Esophagus (tissue), 2 donors: Measurements from ENCODE around the gene AATF. TPM values are rescaled to one million over a fixed set of nuclear protein-coding genes. Genes with fewer than 3 reads are reported as not detected.

Source experiments
- H3K27ac ChIP-seq, 2 donors: one replicate each; pipeline ENCODE4 v1.5.1; 2013; ENCODE audit warnings: low read depth in 2 of 2, mild to moderate bottlenecking in 2 of 2, inconsistent platforms in 1 of 2, low read length in 1 of 2, moderate library complexity in 1 of 2
- H3K27me3 ChIP-seq, 2 donors: one replicate each; pipeline ENCODE4 v1.6.1; 2013; ENCODE audit warnings: low read length in 2 of 2, control low read depth in 1 of 2, mild to moderate bottlenecking in 1 of 2; ENCODE audit not compliant: insufficient read depth in 2 of 2, control insufficient read depth in 1 of 2
- H3K36me3 ChIP-seq, 2 donors: one replicate each; pipeline ENCODE4 v1.6.1; 2013; ENCODE audit warnings: low read length in 1 of 2; ENCODE audit not compliant: control insufficient read depth in 2 of 2, insufficient read depth in 2 of 2
- H3K4me1 ChIP-seq, 2 donors: one replicate each; pipeline ENCODE4 v1.6.1; 2013; ENCODE audit warnings: low read length in 1 of 2; ENCODE audit not compliant: control insufficient read depth in 2 of 2, insufficient read depth in 2 of 2
- H3K4me3 ChIP-seq, 2 donors: one replicate each; pipeline ENCODE4 v1.5.1; 2013; ENCODE audit warnings: low read length in 2 of 2, mild to moderate bottlenecking in 2 of 2, low read depth in 1 of 2, moderate library complexity in 1 of 2
- H3K9me3 ChIP-seq, 2 donors: one replicate each; pipeline ENCODE4 v1.6.1; 2013; ENCODE audit warnings: mild to moderate bottlenecking in 2 of 2, low read depth in 1 of 2, low read length in 1 of 2, moderate library complexity in 1 of 2; ENCODE audit not compliant: control insufficient read depth in 2 of 2, insufficient read depth in 1 of 2
- WGBS, 2 donors: extraction: QIAGEN DNeasy Blood & Tissue Kit; methylation state at CpG; one replicate each; pipeline ENCODE4 v1.1.7; 2013; 5-methylcytosine and 5-hydroxymethylcytosine counted together
- polyA plus RNA-seq, 2 donors: library from polyadenylated mRNA; stranded (reverse); fragments of 200-250 nt; gene quantifications; one replicate each; pipeline ENCODE4 v1.2.3, GENCODE V29; 2013
- donor health status: healthy with polysubstance abuse.
- donor health status: Bipolar disorder and iron deficiency.

The AATF gene
- polyA plus RNA-seq, 2 donors, result 17.4 to 25.7 TPM

- Histone ChIP-seq H3K27me3 (no peaks in the 10 kb centered on the region), H3K36me3 (peaks cover 2 to 5% of the 10 kb centered on the region in 2 donors), H3K9me3 (no peaks in the 10 kb centered on the region), H3K27ac (no peak overlapping the region), H3K4me1 (peaks cover 0 to 2% of the 10 kb centered on the region in 2 donors), H3K4me3 (no peak overlapping the region)
- 88 to 89% methylated on average over 4 of the region's 4 CpGs for WGBS, 2 donors
Measured at GRCh38 chr17:37031493-37032083, 82.8 kb downstream of the AATF start.

DNA sequence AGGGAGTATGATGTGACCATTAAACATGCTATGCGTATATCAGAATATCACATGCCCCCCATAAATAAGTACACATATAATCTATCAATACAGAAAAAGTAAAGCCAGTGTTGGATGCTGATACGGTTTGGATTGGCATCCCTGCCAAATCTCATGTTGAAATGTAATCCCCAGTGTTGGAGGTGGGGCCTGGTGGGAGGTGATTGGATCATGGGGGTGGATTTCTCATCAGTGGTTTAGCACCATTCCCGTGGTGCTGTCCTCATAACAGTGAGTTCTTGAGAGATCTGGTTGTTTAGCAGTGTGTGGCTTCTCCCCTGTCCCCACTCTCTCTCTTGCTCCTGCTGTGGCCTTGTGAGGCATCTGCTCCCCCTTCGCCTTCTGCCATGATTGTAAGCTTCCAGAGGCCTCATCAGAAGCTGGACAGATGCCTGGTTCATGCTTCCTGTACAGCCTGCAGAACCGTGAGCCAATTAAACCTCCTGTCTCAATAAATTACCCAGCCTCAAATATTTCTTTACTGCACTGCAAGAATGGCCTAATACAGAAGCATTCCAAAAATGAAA, 88.9 kb downstream of the AATF start:
- 80 to 87% methylated on average over 5 of the region's 5 CpGs for WGBS, 2 donors
- no peaks in the 10 kb centered on the region for H3K9me3 ChIP-seq
- peaks cover 0 to 2% of the 10 kb centered on the region in 2 donors for H3K36me3 ChIP-seq
- H3K27me3 ChIP-seq, result no peaks in the 10 kb centered on the region
- H3K4me1 ChIP-seq, result no peaks in the 10 kb centered on the region
- H3K4me3 ChIP-seq, result no peak overlapping the region
- H3K27ac ChIP-seq, result no peak overlapping the region

DNA sequence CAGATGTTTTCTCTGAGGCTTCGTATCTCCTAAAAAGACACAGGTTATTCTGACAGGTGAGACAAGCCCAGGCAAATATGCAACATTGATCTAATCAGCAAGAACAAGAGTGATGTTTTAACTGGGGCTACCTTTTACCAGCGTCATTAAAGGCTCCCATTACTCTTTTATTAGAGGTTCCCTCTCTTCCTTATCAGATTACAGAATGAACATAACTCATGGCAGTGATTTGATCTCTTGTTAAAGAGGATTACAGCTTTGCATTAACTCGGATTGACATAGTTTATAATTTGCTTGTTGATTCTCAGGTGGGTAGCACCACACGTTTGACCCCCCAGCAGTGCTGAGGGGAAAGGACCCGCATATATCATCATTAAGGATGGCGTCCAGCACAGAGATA, 90.5 kb downstream of the AATF start:
- H3K4me3 ChIP-seq, result no peak overlapping the region
- peaks cover 0 to 2% of the 10 kb centered on the region in 2 donors for H3K36me3 ChIP-seq
- H3K27me3 ChIP-seq, result no peaks in the 10 kb centered on the region
- H3K27ac ChIP-seq, result no peak overlapping the region
- no peaks in the 10 kb centered on the region for H3K4me1 ChIP-seq
- no peaks in the 10 kb centered on the region for H3K9me3 ChIP-seq
- 67 to 70% methylated on average over 6 of the region's 6 CpGs for WGBS, 2 donors

DNA sequence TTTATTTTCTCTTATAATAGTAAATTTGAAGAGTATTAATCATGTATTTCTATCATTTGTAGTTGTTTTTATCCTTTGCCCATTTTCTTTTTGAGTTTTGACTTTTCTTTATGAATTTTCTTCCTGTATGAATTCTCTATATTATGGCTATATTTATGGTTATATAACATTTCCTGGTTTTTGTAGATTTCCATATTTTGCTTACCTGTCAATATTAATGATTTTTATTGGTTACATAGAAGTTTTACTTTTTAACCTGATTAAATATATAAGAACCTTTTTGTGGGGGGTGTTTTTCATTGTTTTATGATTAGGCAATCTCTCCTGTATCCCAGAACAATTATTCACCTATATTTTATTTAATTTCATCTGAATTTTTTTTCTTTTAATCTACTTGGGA, 93.2 kb downstream of the AATF start:
- Histone ChIP-seq H3K9me3 (no peaks in the 10 kb centered on the region), H3K4me3 (no peak overlapping the region), H3K27me3 (no peaks in the 10 kb centered on the region), H3K27ac (no peak overlapping the region), H3K36me3 (peaks cover 0 to 14% of the 10 kb centered on the region in 2 donors), H3K4me1 (no peaks in the 10 kb centered on the region)

DNA sequence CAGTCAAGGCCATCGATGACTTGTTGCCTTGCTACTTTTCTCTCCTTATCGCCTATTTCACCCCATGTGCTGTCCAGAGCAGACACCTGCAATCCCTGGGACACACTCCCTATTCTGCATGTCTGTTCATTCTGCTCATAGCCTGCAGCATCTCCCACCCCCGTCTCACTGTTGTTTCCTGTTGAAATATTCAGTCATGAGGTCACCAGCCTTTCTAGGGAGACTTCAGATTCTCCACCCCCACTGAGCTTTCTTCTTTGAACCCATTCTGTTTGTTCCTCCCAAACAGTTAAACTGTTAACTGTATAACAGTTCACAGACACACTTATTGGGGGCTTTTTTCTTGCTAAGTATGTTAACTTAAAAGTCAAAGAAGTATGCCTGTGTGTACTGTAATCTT, 94.4 kb downstream of the AATF start:
- Histone ChIP-seq H3K9me3 (no peaks in the 10 kb centered on the region), H3K27me3 (no peaks in the 10 kb centered on the region), H3K36me3 (peaks cover 0 to 12% of the 10 kb centered on the region in 2 donors), H3K27ac (no peak overlapping the region), H3K4me1 (no peaks in the 10 kb centered on the region), H3K4me3 (no peak overlapping the region)
- WGBS, 2 donors, result 83 to 84% methylated on average over 3 of the region's 3 CpGs

GRCh38 chr17:37045351-37045922, 96.7 kb downstream of the AATF start:
- WGBS, 2 donors, result 76 to 79% methylated on average over 7 of the region's 7 CpGs
- Histone ChIP-seq H3K36me3 (peaks cover 2 to 12% of the 10 kb centered on the region in 2 donors), H3K27ac (no peak overlapping the region), H3K27me3 (no peaks in the 10 kb centered on the region), H3K9me3 (no peaks in the 10 kb centered on the region), H3K4me3 (no peak overlapping the region), H3K4me1 (no peaks in the 10 kb centered on the region)

DNA sequence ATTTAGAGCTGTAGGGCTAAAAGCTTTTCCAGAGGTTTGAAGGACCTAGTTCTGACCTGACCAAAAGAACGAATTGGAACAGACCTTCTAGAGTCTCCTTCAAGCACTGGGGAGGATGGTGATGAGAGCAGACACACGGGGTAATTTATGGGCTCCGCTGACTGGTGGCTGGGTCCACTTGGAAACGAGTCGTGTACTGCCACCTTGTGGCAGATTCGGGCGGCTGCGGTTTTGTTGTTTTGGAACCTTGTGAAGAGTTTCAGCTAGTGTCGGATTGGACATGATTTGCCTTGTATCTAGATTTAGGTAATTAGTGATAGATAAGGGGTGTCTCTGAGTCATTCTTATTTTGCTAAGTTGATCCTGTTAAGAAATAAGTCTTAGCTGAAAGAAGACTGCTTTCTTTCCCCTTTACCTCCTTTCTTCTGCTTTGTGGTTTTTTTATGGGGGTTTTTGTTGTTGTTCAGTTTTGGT, 98.9 kb downstream of the AATF start:
- Histone ChIP-seq H3K27ac (no peak overlapping the region), H3K4me1 (no peaks in the 10 kb centered on the region), H3K36me3 (peaks cover 8 to 12% of the 10 kb centered on the region in 2 donors), H3K27me3 (no peaks in the 10 kb centered on the region), H3K9me3 (no peaks in the 10 kb centered on the region), H3K4me3 (no peak overlapping the region)
- 5 to 9% methylated on average over 9 of the region's 9 CpGs for WGBS, 2 donors

GRCh38 chr17:37048811-37049210, 100.1 kb downstream of the AATF start:
- no peaks in the 10 kb centered on the region for H3K27me3 ChIP-seq
- H3K9me3 ChIP-seq, result no peaks in the 10 kb centered on the region
- H3K4me1 ChIP-seq, result no peaks in the 10 kb centered on the region
- no peak overlapping the region for H3K27ac ChIP-seq
- peaks cover 8 to 12% of the 10 kb centered on the region in 2 donors for H3K36me3 ChIP-seq
- WGBS, 2 donors, result 88 to 95% methylated on average over 5 of the region's 5 CpGs
- H3K4me3 ChIP-seq, result no peak overlapping the region

GRCh38 chr17:37050920-37051319, 102.2 kb downstream of the AATF start:
- H3K27ac ChIP-seq, result no peak overlapping the region
- 81 to 84% methylated on average over 5 of the region's 5 CpGs for WGBS, 2 donors
- H3K4me3 ChIP-seq, result no peak overlapping the region
- peaks cover 4 to 10% of the 10 kb centered on the region in 2 donors for H3K36me3 ChIP-seq
- H3K27me3 ChIP-seq, result no peaks in the 10 kb centered on the region
- no peaks in the 10 kb centered on the region for H3K9me3 ChIP-seq
- no peaks in the 10 kb centered on the region for H3K4me1 ChIP-seq

GRCh38 chr17:37051381-37051780, 102.6 kb downstream of the AATF start:
- Histone ChIP-seq H3K27me3 (no peaks in the 10 kb centered on the region), H3K4me3 (no peak overlapping the region), H3K9me3 (no peaks in the 10 kb centered on the region), H3K36me3 (peaks cover 0 to 11% of the 10 kb centered on the region in 2 donors), H3K27ac (no peak overlapping the region), H3K4me1 (no peaks in the 10 kb centered on the region)
- WGBS, 2 donors, result 86 to 89% methylated on average over 5 of the region's 5 CpGs
